GM20000 (cell line): ENCODE results near the gene ILF3.

Experiments
- DNase-seq: peaks from one replicate; pipeline ENCODE4 v3.0.0; 2012; ENCODE audit warnings: low spot score
- CTCF ChIP-seq: IDR thresholded peaks from 2 replicates; pipeline ENCODE4 v1.5.1; 2012; ENCODE audit warnings: mild to moderate bottlenecking, control low read depth; ENCODE audit errors: extremely low read depth, missing control alignments

Gene ILF3

GRCh38 chr19:10686193-10686592, 32.0 kb downstream of the ILF3 start:
- no peak for TF ChIP-seq CTCF

GRCh38 chr19:10686661-10687517, 32.7 kb downstream of the ILF3 start:
- no peak for DNase-seq
- TF ChIP-seq CTCF: no peak

More at GRCh38 chr19:10686193-10686592, 32.0 kb downstream of the ILF3 start:
- no peak for DNase-seq

GRCh38 chr19:10687518-10688288, 33.6 kb downstream of the ILF3 start:
- TF ChIP-seq CTCF: no peak

GRCh38 chr19:10688545-10689280, 34.6 kb downstream of the ILF3 start:
- no peak for DNase-seq
- TF ChIP-seq CTCF: no peak

More at GRCh38 chr19:10687518-10688288, 33.6 kb downstream of the ILF3 start:
- no peak for DNase-seq

DNA sequence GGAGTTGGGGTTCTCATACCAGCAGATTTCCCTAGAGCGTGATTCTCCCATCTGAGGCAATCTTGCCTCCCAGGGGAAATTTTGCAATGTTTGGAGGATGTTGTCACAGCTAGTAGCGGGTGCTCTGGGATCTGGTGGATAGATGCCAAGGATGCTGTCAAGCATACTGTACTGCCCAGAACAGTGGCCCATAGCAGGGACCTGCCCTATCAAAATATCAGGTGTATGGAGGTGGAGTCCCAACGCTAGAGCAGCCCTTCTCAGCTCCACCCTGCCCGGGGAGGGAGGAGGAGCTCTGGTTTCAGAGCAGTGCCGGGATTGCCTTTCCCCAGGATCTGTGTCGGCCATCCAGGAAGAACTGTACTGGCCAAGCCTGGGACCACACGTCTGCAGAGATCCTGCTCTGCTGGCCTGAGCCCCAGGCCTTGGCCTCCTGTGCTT, 36.2 kb downstream of the ILF3 start:
- no peak for TF ChIP-seq CTCF
- DNase-seq: no peak

GRCh38 chr19:10691178-10691881, 37.2 kb downstream of the ILF3 start:
- no peak for DNase-seq
- no peak for TF ChIP-seq CTCF
